HepG2 (cell line): Measurements from ENCODE around the gene CEBPG. TPM values are rescaled to one million over a fixed set of nuclear protein-coding genes. Genes with fewer than 3 reads are reported as not detected.

Experiments
- ATF6 ChIP-seq: sonication (generic); formaldehyde crosslinking; conservative IDR thresholded peaks from 2 replicates; pipeline ENCODE4 v1.4.0; 2020; ENCODE audit warnings: missing genetic modification reagents
- ETV6 ChIP-seq: sonication (generic); formaldehyde crosslinking; conservative IDR thresholded peaks from 2 replicates; pipeline ENCODE4 v1.4.0; 2020; ENCODE audit warnings: missing genetic modification reagents
- FLYWCH1 ChIP-seq: sonication (generic); formaldehyde crosslinking; IDR thresholded peaks from 2 replicates; pipeline ENCODE4 v1.8.1; 2023; ENCODE audit warnings: mild to moderate bottlenecking, missing genetic modification reagents
- FOXM1 ChIP-seq: sonication (generic); formaldehyde crosslinking; IDR thresholded peaks from 2 replicates; pipeline ENCODE4 v1.5.0; 2020; ENCODE audit warnings: missing genetic modification reagents
- GATA4 ChIP-seq: sonication (generic); IDR thresholded peaks from 2 replicates; pipeline ENCODE4 v1.6.1; 2016; ENCODE audit warnings: antibody characterized with exemption, low read depth, borderline replicate concordance
- GMEB2 ChIP-seq: IDR thresholded peaks from 2 replicates; pipeline ENCODE4 v1.6.1; 2016; ENCODE audit warnings: missing biosample characterization, missing genetic modification reagents, low read depth
- HMG20A ChIP-seq: IDR thresholded peaks from 2 replicates; pipeline ENCODE4 v1.6.1; 2016; ENCODE audit warnings: borderline replicate concordance
- MXD4 ChIP-seq: IDR thresholded peaks from 2 replicates; pipeline ENCODE4 v1.6.1; 2016; ENCODE audit warnings: mild to moderate bottlenecking, missing biosample characterization, missing genetic modification reagents
- REPIN1 ChIP-seq: sonication (generic); formaldehyde crosslinking; IDR thresholded peaks from 2 replicates; pipeline ENCODE4 v1.8.0; 2022; ENCODE audit warnings: missing genetic modification reagents, low read depth, mild to moderate bottlenecking, borderline replicate concordance
- SNAPC5 ChIP-seq: sonication (generic); formaldehyde crosslinking; IDR thresholded peaks from 2 replicates; pipeline ENCODE4 v1.8.1; 2023; ENCODE audit warnings: mild to moderate bottlenecking, missing genetic modification reagents, borderline replicate concordance
- SRSF9 ChIP-seq: fragments of 200-400 bp; formaldehyde crosslinking; IDR thresholded peaks from 2 replicates; pipeline ENCODE4 v1.6.1; 2018; ENCODE audit warnings: borderline replicate concordance, mild to moderate bottlenecking, low read depth, low read length; ENCODE audit not compliant: insufficient read depth, poor library complexity, severe bottlenecking
- ZBTB38 ChIP-seq: sonication (generic); formaldehyde crosslinking; IDR thresholded peaks from 2 replicates; pipeline ENCODE4 v1.5.1; 2020; ENCODE audit warnings: mild to moderate bottlenecking, missing genetic modification reagents
- ZFYVE20 ChIP-seq: sonication (generic); formaldehyde crosslinking; IDR thresholded peaks from 2 replicates; pipeline ENCODE4 v1.8.0; 2023; ENCODE audit warnings: low read depth, mild to moderate bottlenecking, moderate library complexity, missing genetic modification reagents, borderline replicate concordance
- ZNF224 ChIP-seq: sonication (generic); formaldehyde crosslinking; IDR thresholded peaks from 2 replicates; pipeline ENCODE4 v1.5.0; 2020; ENCODE audit warnings: mild to moderate bottlenecking, missing genetic modification reagents
- ZNF292 ChIP-seq: sonication (generic); formaldehyde crosslinking; IDR thresholded peaks from 2 replicates; pipeline ENCODE4 v1.8.1; 2022; ENCODE audit warnings: mild to moderate bottlenecking, low read depth, missing genetic modification reagents, borderline replicate concordance
- ZNF343 ChIP-seq: sonication (generic); formaldehyde crosslinking; IDR thresholded peaks from 2 replicates; pipeline ENCODE4 v1.4.0; 2020; ENCODE audit warnings: mild to moderate bottlenecking, missing genetic modification reagents
- ZNF446 ChIP-seq: sonication (generic); formaldehyde crosslinking; IDR thresholded peaks from 2 replicates; pipeline ENCODE4 v1.5.0; 2020; ENCODE audit warnings: mild to moderate bottlenecking, missing genetic modification reagents
- ZNF530 ChIP-seq: sonication (generic); formaldehyde crosslinking; IDR thresholded peaks from 2 replicates; pipeline ENCODE4 v1.5.0; 2020; ENCODE audit warnings: low read depth, mild to moderate bottlenecking, missing genetic modification reagents
- ZNF557 ChIP-seq: sonication (generic); formaldehyde crosslinking; IDR thresholded peaks from 2 replicates; pipeline ENCODE4 v1.4.0; 2020; ENCODE audit warnings: missing genetic modification reagents
- ZNF883 ChIP-seq: sonication (generic); formaldehyde crosslinking; IDR thresholded peaks from 2 replicates; pipeline ENCODE4 v1.5.1; 2020; ENCODE audit warnings: mild to moderate bottlenecking, missing genetic modification reagents; ENCODE audit errors: not compliant biosample characterization
- polyA plus RNA-seq, 8 experiments: library from polyadenylated mRNA; depleted of rRNA in 3 of 8; stranded (reverse) in 7 of 8; unstranded in 1 of 8; fragments of >200 nt; fragmentation: Illumina TruSeq in 4 of 8; extraction: Trizol in 4 of 8; gene quantifications; 2 replicates each; pipeline versions ENCODE4 v1.2.1 to v1.2.3, GENCODE V29; 2011 to 2016; ENCODE audit warnings: low read depth in 4 of 8, missing spikeins in 1 of 8, mixed read lengths in 1 of 8; ENCODE audit not compliant: insufficient read depth in 1 of 8
- total RNA-seq, 5 experiments: library from RNA; depleted of rRNA; stranded (reverse); fragments of >200 nt; fragmentation: Illumina TruSeq; extraction: Trizol; gene quantifications; 2 replicates each; pipeline ENCODE4 v1.2.3, GENCODE V29; 2016; ENCODE audit warnings: low read depth in 1 of 5
- TF ChIP-seq, protein P1 (sequence below): sonication (generic); formaldehyde crosslinking; IDR thresholded peaks from 2 replicates; pipeline ENCODE4 v1.4.0; 2020; ENCODE audit warnings: missing genetic modification reagents, borderline replicate concordance

The CEBPG gene
- total and polyA plus RNA-seq, 2 of the 13 experiments (the other 11 are each of a cell fraction or from before 2014, with no cell fraction given) = 25.7 to 34.3 TPM

DNA sequence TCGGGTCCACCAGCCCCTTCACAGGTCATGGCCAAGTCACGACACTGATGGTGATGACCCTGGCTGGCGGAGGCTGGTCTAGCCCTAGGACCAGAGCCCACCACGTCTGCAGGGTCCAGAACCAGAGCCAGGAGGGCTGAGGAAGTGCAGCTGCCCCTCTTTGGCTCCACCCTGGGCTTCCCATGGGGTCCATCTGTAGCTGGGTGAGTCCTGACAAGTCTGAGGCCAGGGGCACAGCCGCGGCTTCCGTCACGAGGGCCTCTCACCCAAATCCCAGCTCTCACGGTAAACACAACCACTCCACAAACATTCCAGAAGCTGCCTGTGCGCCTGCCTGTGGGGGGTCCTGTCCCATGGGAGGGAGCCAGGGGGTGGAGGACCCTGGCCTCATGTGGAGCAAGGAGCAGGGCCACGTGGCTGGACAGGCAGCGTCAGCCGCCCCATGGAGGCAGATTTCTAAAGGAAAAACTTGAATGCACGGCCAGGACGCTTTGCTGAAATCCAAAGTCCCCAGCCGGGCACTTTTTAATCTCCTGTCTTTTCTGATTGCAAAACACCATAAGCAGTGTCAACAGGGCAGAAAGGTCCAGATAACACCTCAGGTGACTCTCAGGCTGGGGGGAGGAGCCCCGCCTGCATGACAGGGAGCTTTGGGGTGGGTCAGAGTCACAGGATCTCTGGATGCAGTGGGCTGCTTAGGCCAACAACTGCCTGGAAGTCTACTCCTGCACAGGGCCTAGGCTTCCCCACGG lies 29.9 kb downstream of the CEBPG start (continued):
- TF ChIP-seq ETV6 (CRISPR knock-in tag) (no peak; the same call in 1 of the 2 replicates), GMEB2 (CRISPR knock-in tag) (no peak), SNAPC5 (CRISPR knock-in tag) (peak; percentile 79; the same call in 1 of the 2 replicates), HMG20A (no peak; the same call in 1 of the 2 replicates), FOXM1 (CRISPR knock-in tag) (peak; percentile 50; the same call in 1 of the 2 replicates), ZNF292 (CRISPR knock-in tag) (peak; percentile 95; the same call in 1 of the 2 replicates), ZNF224 (CRISPR knock-in tag) (peak; percentile 100), FLYWCH1 (peak; percentile 67; the same call in 1 of the 2 replicates), GATA4 (peak; percentile 90), ZBTB38 (peak; percentile 90; the same call in 1 of the 2 replicates), MXD4 (CRISPR knock-in tag) (peak; percentile 93), ZNF883 (CRISPR knock-in tag) (peak; percentile 97), ZNF446 (CRISPR knock-in tag) (peak; percentile 88; the same call in 1 of the 2 replicates), ATF6 (no peak), ZFYVE20 (CRISPR knock-in tag) (peak; percentile 95; the same call in 1 of the 2 replicates), REPIN1 (CRISPR knock-in tag) (peak; percentile 96), SRSF9 (no peak), ZNF530 (CRISPR knock-in tag) (no peak), ZNF343 (CRISPR knock-in tag) (no peak; the same call in 1 of the 2 replicates), ZNF557 (CRISPR knock-in tag) (peak; percentile 96; the same call in 1 of the 2 replicates)
- TF ChIP-seq, protein P1, sequence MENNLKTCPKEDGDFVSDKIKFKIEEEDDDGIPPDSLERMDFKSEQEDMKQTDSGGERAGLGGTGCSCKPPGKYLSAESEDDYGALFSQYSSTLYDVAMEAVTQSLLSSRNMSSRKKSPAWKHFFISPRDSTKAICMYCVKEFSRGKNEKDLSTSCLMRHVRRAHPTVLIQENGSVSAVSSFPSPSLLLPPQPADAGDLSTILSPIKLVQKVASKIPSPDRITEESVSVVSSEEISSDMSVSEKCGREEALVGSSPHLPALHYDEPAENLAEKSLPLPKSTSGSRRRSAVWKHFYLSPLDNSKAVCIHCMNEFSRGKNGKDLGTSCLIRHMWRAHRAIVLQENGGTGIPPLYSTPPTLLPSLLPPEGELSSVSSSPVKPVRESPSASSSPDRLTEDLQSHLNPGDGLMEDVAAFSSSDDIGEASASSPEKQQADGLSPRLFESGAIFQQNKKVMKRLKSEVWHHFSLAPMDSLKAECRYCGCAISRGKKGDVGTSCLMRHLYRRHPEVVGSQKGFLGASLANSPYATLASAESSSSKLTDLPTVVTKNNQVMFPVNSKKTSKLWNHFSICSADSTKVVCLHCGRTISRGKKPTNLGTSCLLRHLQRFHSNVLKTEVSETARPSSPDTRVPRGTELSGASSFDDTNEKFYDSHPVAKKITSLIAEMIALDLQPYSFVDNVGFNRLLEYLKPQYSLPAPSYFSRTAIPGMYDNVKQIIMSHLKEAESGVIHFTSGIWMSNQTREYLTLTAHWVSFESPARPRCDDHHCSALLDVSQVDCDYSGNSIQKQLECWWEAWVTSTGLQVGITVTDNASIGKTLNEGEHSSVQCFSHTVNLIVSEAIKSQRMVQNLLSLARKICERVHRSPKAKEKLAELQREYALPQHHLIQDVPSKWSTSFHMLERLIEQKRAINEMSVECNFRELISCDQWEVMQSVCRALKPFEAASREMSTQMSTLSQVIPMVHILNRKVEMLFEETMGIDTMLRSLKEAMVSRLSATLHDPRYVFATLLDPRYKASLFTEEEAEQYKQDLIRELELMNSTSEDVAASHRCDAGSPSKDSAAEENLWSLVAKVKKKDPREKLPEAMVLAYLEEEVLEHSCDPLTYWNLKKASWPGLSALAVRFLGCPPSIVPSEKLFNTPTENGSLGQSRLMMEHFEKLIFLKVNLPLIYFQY (CRISPR knock-in tag) = peak; percentile 74
